OCI-LY7 (cell line): ENCODE data around the gene EIF4B. TPM values are rescaled to one million over a fixed set of nuclear protein-coding genes. Genes with fewer than 3 reads are reported as not detected.

ENCODE experiments used
- BruUV-seq: library from RNA; stranded (reverse); fragments of 400-500 nt; replicated peaks from 2 replicates; lab custom pipeline; 2021; lab: Mats Ljungman, UMichigan
- CTCF ChIA-PET: fragments of 300-600 bp; sonication (Branson Sonifier 250); formaldehyde crosslinking; loops from one replicate; lab custom pipeline; 2022; ENCODE audit warnings: antibody characterized with exemption; ENCODE audit not compliant: unreplicated experiment; lab: Charles Lee
- POLR2A ChIA-PET: fragments of 300-600 bp; sonication (Branson Sonifier 250); formaldehyde crosslinking; loops from one replicate; lab custom pipeline; 2022; ENCODE audit warnings: antibody characterized with exemption; lab: Charles Lee
- DNase-seq: peaks from one replicate; pipeline ENCODE4 v3.0.0-alpha.2; 2015; ENCODE audit warnings: low spot score
- H2AFZ ChIP-seq: fragments of 200-600 bp; sonication (generic), shearing (Covaris generic); 2 replicates; pipeline ENCODE4 v1.6.1; 2014; ENCODE audit warnings: mild to moderate bottlenecking, antibody characterized with exemption, low read length, moderate library complexity
- H3K27ac ChIP-seq: fragments of 200-600 bp; sonication (generic); 2 replicates; pipeline ENCODE4 v1.5.1; 2014; ENCODE audit warnings: mixed run types, low read depth, mild to moderate bottlenecking, moderate library complexity, low read length, inconsistent platforms; ENCODE audit not compliant: poor library complexity, severe bottlenecking
- H3K36me3 ChIP-seq: fragments of 200-600 bp; sonication (generic); 2 replicates; pipeline ENCODE4 v1.6.1; 2014; ENCODE audit warnings: mild to moderate bottlenecking, antibody characterized with exemption, low read length, moderate library complexity, mixed read lengths; ENCODE audit not compliant: insufficient read depth
- H3K4me1 ChIP-seq: fragments of 200-600 bp; sonication (generic); 2 replicates; pipeline ENCODE4 v1.5.1; 2014; ENCODE audit warnings: mild to moderate bottlenecking, low read length; ENCODE audit not compliant: insufficient read depth, poor library complexity, severe bottlenecking
- H3K4me2 ChIP-seq: fragments of 200-600 bp; sonication (generic); 2 replicates; pipeline ENCODE4 v1.6.1; 2014; ENCODE audit warnings: mild to moderate bottlenecking, low read length
- H3K4me3 ChIP-seq: fragments of 200-600 bp; sonication (generic); 2 replicates; pipeline ENCODE4 v1.5.1; 2014; ENCODE audit warnings: mild to moderate bottlenecking, low read depth, low read length; ENCODE audit not compliant: poor library complexity, severe bottlenecking
- H3K79me2 ChIP-seq: fragments of 200-600 bp; sonication (generic); 2 replicates; pipeline ENCODE4 v1.6.1; 2016; ENCODE audit warnings: low read depth, mild to moderate bottlenecking, low read length, moderate library complexity, mixed read lengths; ENCODE audit not compliant: insufficient read depth
- H3K9me2 ChIP-seq: fragments of 200-600 bp; sonication (generic); 2 replicates; pipeline ENCODE4 v1.6.1; 2016; ENCODE audit warnings: mild to moderate bottlenecking, low read length, mixed read lengths; ENCODE audit not compliant: insufficient read depth
- H3K9me3 ChIP-seq: fragments of 200-600 bp; sonication (generic); 2 replicates; pipeline ENCODE4 v1.6.1; 2014; ENCODE audit warnings: mild to moderate bottlenecking, mixed run types, low read length, mixed read lengths
- H4K20me1 ChIP-seq: fragments of 200-600 bp; sonication (generic); 2 replicates; pipeline ENCODE4 v1.6.1; 2014; ENCODE audit warnings: mild to moderate bottlenecking, antibody characterized with exemption, low read length, moderate library complexity, mixed read lengths; ENCODE audit not compliant: insufficient read depth
- CTCF ChIP-seq: fragments of 200-600 bp; sonication (generic); conservative IDR thresholded peaks from 2 replicates; pipeline ENCODE4 v1.5.1; 2014; ENCODE audit warnings: mild to moderate bottlenecking, antibody characterized with exemption, low read length, moderate library complexity, mixed read lengths
- EZH2phosphoT487 ChIP-seq: fragments of 200-600 bp; sonication (generic); IDR thresholded peaks from 2 replicates; pipeline ENCODE4 v1.6.1; 2018; ENCODE audit warnings: low read depth, borderline replicate concordance, mild to moderate bottlenecking, mixed run types, antibody characterized with exemption, low read length, moderate library complexity, mixed read lengths
- intact Hi-C: fragments of 100-400 bp; cut with micrococcal nuclease; formaldehyde crosslinking; loops from one replicate; pipeline ENCODE4 v1.10.0; 2022; ENCODE audit not compliant: unreplicated experiment
- total RNA-seq, 2 experiments: library from RNA; depleted of rRNA in 1 of 2; stranded (reverse); fragments of >200 nt in 1 of 2; shearing (Covaris generic) in 1 of 2; gene quantifications; 2 replicates each; pipeline ENCODE4 v1.2.3, GENCODE V29; 2014 to 2022

EIF4B gene
- total RNA-seq, 2 experiments from 2014 or later, result 645 to 745 TPM

- no peaks in the 10 kb centered on the region for H4K20me1 ChIP-seq
- H2AFZ ChIP-seq, result no peak overlapping the region
- no peaks in the 10 kb centered on the region for H3K36me3 ChIP-seq
- intact Hi-C loops, result no loop called here
- no peaks in the 10 kb centered on the region for H3K9me2 ChIP-seq
- no TSS peak for BruUV-seq
- no peak for DNase-seq
- no peaks in the 10 kb centered on the region for H3K9me3 ChIP-seq
- H3K4me3 ChIP-seq, result no peak overlapping the region
- H3K4me1 ChIP-seq, result no peaks in the 10 kb centered on the region
- H3K27ac ChIP-seq, result no peak overlapping the region
- H3K4me2 ChIP-seq, result no peak overlapping the region
- TF ChIP-seq CTCF, result no peak
- no peak for TF ChIP-seq EZH2phosphoT487
- POLR2A ChIA-PET, result no interaction called here
- CTCF ChIA-PET, result no interaction called here
- H3K79me2 ChIP-seq, result no peaks in the 10 kb centered on the region
These were observed 41.5 kb upstream of the EIF4B start for GRCh38 chr12:52964556-52965336.

DNA sequence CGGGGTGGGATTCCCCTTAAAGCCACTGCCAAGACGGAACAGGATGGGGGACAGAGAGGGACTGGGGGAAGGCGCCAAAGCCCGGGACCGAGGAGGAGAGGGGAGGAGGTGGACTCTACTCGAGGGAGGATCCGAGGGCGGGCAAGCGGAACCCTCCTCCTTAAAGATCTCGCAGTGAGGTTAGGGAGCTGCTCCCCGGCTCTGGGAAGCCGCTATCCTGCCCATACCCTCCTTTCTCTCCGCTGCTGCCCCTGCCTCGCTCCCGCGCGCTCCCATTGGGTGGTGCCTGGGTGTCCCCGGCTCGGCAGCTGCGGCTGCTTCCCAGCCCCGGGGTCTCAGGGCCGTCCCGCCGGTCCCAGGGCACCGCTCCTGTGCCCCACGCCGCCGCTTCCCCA is 40.9 kb upstream of the EIF4B start:
- H4K20me1 ChIP-seq, result no peaks in the 10 kb centered on the region
- no peak for TF ChIP-seq CTCF
- TF ChIP-seq EZH2phosphoT487, result no peak
- H3K36me3 ChIP-seq, result no peaks in the 10 kb centered on the region
- no peak overlapping the region for H3K27ac ChIP-seq
- no peaks in the 10 kb centered on the region for H3K4me1 ChIP-seq
- H3K9me3 ChIP-seq, result no peaks in the 10 kb centered on the region
- ChIA-PET CTCF (no interaction called here), POLR2A (no interaction called here)
- no TSS peak for BruUV-seq
- intact Hi-C loops, result no loop called here
- H2AFZ ChIP-seq, result no peak overlapping the region
- DNase-seq, result no peak
- no peaks in the 10 kb centered on the region for H3K79me2 ChIP-seq
- H3K4me2 ChIP-seq, result no peak overlapping the region
- no peak overlapping the region for H3K4me3 ChIP-seq
- H3K9me2 ChIP-seq, result no peaks in the 10 kb centered on the region

GRCh38 chr12:52969166-52969795 is 37.0 kb upstream of the EIF4B start:
- TF ChIP-seq CTCF (no peak), EZH2phosphoT487 (no peak)
- no peaks in the 10 kb centered on the region for H3K9me2 ChIP-seq
- ChIA-PET CTCF (no interaction called here), POLR2A (interaction anchor here (0.6 kb wide), 1 partner anchor 544 kb away, joined by 3 read pairs; no protein-coding TSS in a partner anchor)
- no peaks in the 10 kb centered on the region for H3K79me2 ChIP-seq
- H4K20me1 ChIP-seq, result no peaks in the 10 kb centered on the region
- H3K4me1 ChIP-seq, result no peaks in the 10 kb centered on the region
- H3K36me3 ChIP-seq, result no peaks in the 10 kb centered on the region
- H3K9me3 ChIP-seq, result no peaks in the 10 kb centered on the region
- intact Hi-C loops, result no loop called here
- no peak overlapping the region for H3K27ac ChIP-seq
- H2AFZ ChIP-seq, result no peak overlapping the region
- no TSS peak for BruUV-seq
- DNase-seq, result no peak
- H3K4me3 ChIP-seq, result no peak overlapping the region
- no peak overlapping the region for H3K4me2 ChIP-seq
